DMS 273 treated with DMSO at 0.1 percent for 48 hours (cell line): ENCODE data around the gene STOX2.

Experiments
- DNase-seq: peaks from one replicate; lab custom pipeline; 2025; lab: John Stamatoyannopoulos, UW

Gene STOX2

GRCh38 chr4:184067931-184068554 is 162.9 kb downstream of the STOX2 start:
- DNase-seq, result no peak
